Natural killer cell (primary cell): ENCODE results near the gene OTOGL. TPM values are rescaled to one million over a fixed set of nuclear protein-coding genes. Genes with fewer than 3 reads are reported as not detected.

Experiments
- ATAC-seq, 3 donors: fragments of 150-1000 bp in 2 of 3; fragments of 200-7000 bp in 1 of 3; cut with Tn5 transposase; 1 replicate in 1 of 3; 2 replicates in 2 of 3; pipeline ENCODE4 v1.10.0; 2021; ENCODE audit warnings: mild to moderate bottlenecking in 2 of 3, moderate library complexity in 2 of 3
- DNase-seq, 2 donors: peaks; one replicate each; pipeline versions ENCODE4 v3.0.0 to v3.0.0-alpha.2; 2013 to 2021; ENCODE audit warnings: mixed read lengths in 1 of 2
- H3K27ac ChIP-seq: one replicate; pipeline ENCODE4 v1.5.1; 2013; ENCODE audit warnings: mild to moderate bottlenecking, low read length
- H3K27me3 ChIP-seq: one replicate; pipeline ENCODE4 v1.6.1; 2013; ENCODE audit warnings: low read length; ENCODE audit not compliant: control insufficient read depth, insufficient read depth
- H3K36me3 ChIP-seq: one replicate; pipeline ENCODE4 v1.6.1; 2013; ENCODE audit warnings: low read length; ENCODE audit not compliant: control insufficient read depth, insufficient read depth
- H3K4me1 ChIP-seq: one replicate; pipeline ENCODE4 v1.6.1; 2013; ENCODE audit warnings: low read length; ENCODE audit not compliant: control insufficient read depth, insufficient read depth
- H3K4me3 ChIP-seq: one replicate; pipeline ENCODE4 v1.5.1; 2013; ENCODE audit warnings: low read length
- H3K9me3 ChIP-seq: one replicate; pipeline ENCODE4 v1.6.1; 2013; ENCODE audit warnings: low read length; ENCODE audit not compliant: control insufficient read depth, insufficient read depth
- H3K27ac Mint-ChIP-seq, 2 donors: one replicate each; pipeline ENCODE4 v1.8.0; 2022; ENCODE audit warnings: mild to moderate bottlenecking in 2 of 2, mixed read lengths in 2 of 2, moderate library complexity in 1 of 2
- H3K27me3 Mint-ChIP-seq, 2 donors: one replicate each; pipeline ENCODE4 v1.8.0; 2022; ENCODE audit warnings: low read depth in 2 of 2, mixed read lengths in 2 of 2
- H3K36me3 Mint-ChIP-seq: one replicate; pipeline ENCODE4 v1.8.0; 2022; ENCODE audit warnings: mixed read lengths
- H3K4me1 Mint-ChIP-seq, 2 donors: one replicate each; pipeline ENCODE4 v1.8.0; 2022; ENCODE audit warnings: mixed read lengths in 2 of 2
- H3K4me3 Mint-ChIP-seq: one replicate; pipeline ENCODE4 v1.8.0; 2022; ENCODE audit warnings: mild to moderate bottlenecking, moderate library complexity, mixed read lengths
- H3K9me3 Mint-ChIP-seq, 2 donors: one replicate each; pipeline ENCODE4 v1.8.0; 2022; ENCODE audit warnings: mixed read lengths in 2 of 2
- CTCF ChIP-seq: fragments of 200-600 bp; IDR thresholded peaks from one replicate; pipeline ENCODE4 v1.8.0; 2022; ENCODE audit warnings: antibody characterized with exemption
- WGBS: methylation state at CpG from one replicate; pipeline ENCODE4 v1.1.7; 2013; ENCODE audit warnings: missing lambda C conversion rate; ENCODE audit not compliant: insufficient coverage; 5-methylcytosine and 5-hydroxymethylcytosine counted together
- intact Hi-C: fragments of 100-400 bp; cut with micrococcal nuclease; formaldehyde crosslinking; loops from one replicate; pipeline ENCODE4 v1.14.2; 2022
- total RNA-seq, 4 donors: library from RNA; stranded (reverse); fragments of 120-200 nt in 1 of 4; gene quantifications; one replicate each; pipeline versions ENCODE4 v1.2.3 to v1.2.4, GENCODE V29; 2013 to 2022

The OTOGL gene
- total RNA-seq, 3 donors from 2014 or later (not counting 1 experiment from before 2014, with no cell fraction given): not detected

- ATAC-seq (no peak), DNase-seq (no peak)
- H3K27ac ChIP-seq: no peak overlapping the region
- H3K4me3 ChIP-seq: no peak overlapping the region
- no peaks in the 10 kb centered on the region for H3K36me3 Mint-ChIP-seq
- no peaks in the 10 kb centered on the region for H3K27me3 ChIP-seq
- H3K4me3 Mint-ChIP-seq: no peak overlapping the region
- H3K9me3 Mint-ChIP-seq: peaks cover 0 to 6% of the 10 kb centered on the region in 2 donors
- H3K27me3 Mint-ChIP-seq: no peaks in the 10 kb centered on the region
- WGBS: 69% methylated on average over 2 of the region's 4 CpGs
- no peak overlapping the region for H3K27ac Mint-ChIP-seq
- no peaks in the 10 kb centered on the region for H3K4me1 Mint-ChIP-seq
- intact Hi-C loops: no loop called here
- H3K9me3 ChIP-seq: no peaks in the 10 kb centered on the region
- no peaks in the 10 kb centered on the region for H3K36me3 ChIP-seq
- H3K4me1 ChIP-seq: no peaks in the 10 kb centered on the region
- TF ChIP-seq CTCF: no peak
Observed at GRCh38 chr12:80377140-80377794, 277.9 kb downstream of the OTOGL start.

- no peaks in the 10 kb centered on the region for H3K36me3 ChIP-seq
- no peaks in the 10 kb centered on the region for H3K36me3 Mint-ChIP-seq
- ATAC-seq (no peak), DNase-seq (no peak)
- H3K27me3 Mint-ChIP-seq: no peaks in the 10 kb centered on the region
- H3K27ac ChIP-seq: no peak overlapping the region
- no peaks in the 10 kb centered on the region for H3K4me1 Mint-ChIP-seq
- no peak overlapping the region for H3K4me3 ChIP-seq
- H3K27ac Mint-ChIP-seq: no peak overlapping the region
- peaks cover 3 to 7% of the 10 kb centered on the region in 2 donors for H3K9me3 Mint-ChIP-seq
- no peaks in the 10 kb centered on the region for H3K4me1 ChIP-seq
- H3K4me3 Mint-ChIP-seq: no peak overlapping the region
- H3K27me3 ChIP-seq: no peaks in the 10 kb centered on the region
- TF ChIP-seq CTCF: no peak
- intact Hi-C loops: no loop called here
- no peaks in the 10 kb centered on the region for H3K9me3 ChIP-seq
Observed at GRCh38 chr12:80381121-80381520, 281.8 kb downstream of the OTOGL start.

GRCh38 chr12:80382254-80382653, 282.9 kb downstream of the OTOGL start:
- no peaks in the 10 kb centered on the region for H3K9me3 ChIP-seq
- H3K27me3 Mint-ChIP-seq: no peaks in the 10 kb centered on the region
- H3K4me3 ChIP-seq: no peak overlapping the region
- no peaks in the 10 kb centered on the region for H3K4me1 ChIP-seq
- peaks cover 5 to 8% of the 10 kb centered on the region in 2 donors for H3K9me3 Mint-ChIP-seq
- ATAC-seq: no peak
- H3K27me3 ChIP-seq: no peaks in the 10 kb centered on the region
- no peak overlapping the region for H3K27ac Mint-ChIP-seq
- H3K36me3 ChIP-seq: no peaks in the 10 kb centered on the region
- WGBS: 93% methylated on average over 8 of the region's 8 CpGs
- TF ChIP-seq CTCF: no peak
- no peak overlapping the region for H3K4me3 Mint-ChIP-seq
- DNase-seq: no peak
- no peak overlapping the region for H3K27ac ChIP-seq
- H3K36me3 Mint-ChIP-seq: no peaks in the 10 kb centered on the region
- intact Hi-C loops: no loop called here
- H3K4me1 Mint-ChIP-seq: no peaks in the 10 kb centered on the region

GRCh38 chr12:80400571-80400991, 301.2 kb downstream of the OTOGL start:
- intact Hi-C loops: no loop called here
- Mint-ChIP-seq H3K9me3 (peaks cover 3 to 6% of the 10 kb centered on the region in 2 donors), H3K27me3 (peaks cover 0 to 10% of the 10 kb centered on the region in 2 donors), H3K27ac (no peak overlapping the region), H3K4me3 (no peak overlapping the region), H3K4me1 (no peaks in the 10 kb centered on the region), H3K36me3 (no peaks in the 10 kb centered on the region)
- Histone ChIP-seq H3K9me3 (no peaks in the 10 kb centered on the region), H3K27ac (no peak overlapping the region), H3K4me3 (no peak overlapping the region), H3K36me3 (no peaks in the 10 kb centered on the region), H3K4me1 (no peaks in the 10 kb centered on the region), H3K27me3 (peaks cover 4% of the 10 kb centered on the region)
- no peak for ATAC-seq
- TF ChIP-seq CTCF: no peak
- WGBS: 34% methylated on average over 20 of the region's 20 CpGs
- no peak for DNase-seq
